C1 segment of cervical spinal cord (tissue), 14 donors: ENCODE measurements around the gene ZFX.
"Not testable (repeated sequence)": the region's sequence is repeated elsewhere in the genome, so short reads cannot be mapped to it uniquely, and the experiment has no call there.

ENCODE experiments used
- DNase-seq, 14 donors: peaks; one replicate each; lab custom pipeline; 2025; lab: John Stamatoyannopoulos, UW

Gene ZFX

GRCh38 chrX:24151513-24151912, 2.0 kb downstream of the ZFX start:
- DNase-seq: no peak

GRCh38 chrX:24153178-24153795, 3.8 kb downstream of the ZFX start:
- DNase-seq: no peak

GRCh38 chrX:24153796-24154189, 4.3 kb downstream of the ZFX start:
- no peak for DNase-seq

GRCh38 chrX:24154490-24155034, 5.0 kb downstream of the ZFX start:
- DNase-seq: no peak

- DNase-seq: not testable (repeated sequence)
Measured at GRCh38 chrX:24155747-24156146, 6.2 kb downstream of the ZFX start.

- DNase-seq: no peak
Measured at GRCh38 chrX:24156177-24156576, 6.6 kb downstream of the ZFX start.

GRCh38 chrX:24158881-24159280, 9.4 kb downstream of the ZFX start:
- DNase-seq: no peak

GRCh38 chrX:24166078-24166477, 16.5 kb downstream of the ZFX start:
- DNase-seq: no peak

- no peak for DNase-seq
Measured at GRCh38 chrX:24167719-24168472, 18.4 kb downstream of the ZFX start.

- DNase-seq: no peak
Measured at GRCh38 chrX:24168807-24169206, 19.3 kb downstream of the ZFX start.

- DNase-seq: no peak
Measured at GRCh38 chrX:24169211-24169610, 19.7 kb downstream of the ZFX start.

- no peak for DNase-seq
Measured at GRCh38 chrX:24173115-24173847, 23.8 kb downstream of the ZFX start.

GRCh38 chrX:24175276-24175675, 25.7 kb downstream of the ZFX start:
- no peak for DNase-seq

GRCh38 chrX:24178441-24178840, 28.9 kb downstream of the ZFX start:
- no peak for DNase-seq

- no peak for DNase-seq
Measured at GRCh38 chrX:24184018-24184417, 34.5 kb downstream of the ZFX start.

GRCh38 chrX:24186483-24186882, 37.0 kb downstream of the ZFX start:
- no peak for DNase-seq

GRCh38 chrX:24186986-24187385, 37.5 kb downstream of the ZFX start:
- no peak for DNase-seq

- DNase-seq: no peak
Measured at GRCh38 chrX:24189490-24189889, 40.0 kb downstream of the ZFX start.

- no peak for DNase-seq
Measured at GRCh38 chrX:24190500-24191156, 41.1 kb downstream of the ZFX start.

GRCh38 chrX:24196509-24196908, 47.0 kb downstream of the ZFX start:
- DNase-seq: no peak

GRCh38 chrX:24198101-24198500, 48.6 kb downstream of the ZFX start:
- DNase-seq: no peak

GRCh38 chrX:24200133-24200532, 50.6 kb downstream of the ZFX start:
- DNase-seq: no peak
